HuH-7 (cell line): ENCODE data around the gene UBQLN1.
A peak's percentile ranks its signal among the peaks of the same experiment; 100 is the strongest.
"Not testable (repeated sequence)": the region's sequence is repeated elsewhere in the genome, so short reads cannot be mapped to it uniquely, and the experiment has no call there.

Source experiments
- DNase-seq: peaks from one replicate; pipeline ENCODE4 v3.0.0; 2011; ENCODE audit warnings: low spot score

The UBQLN1 gene

GRCh38 chr9:83630938-83631457, 76.8 kb downstream of the UBQLN1 start:
- DNase-seq: no peak

GRCh38 chr9:83629433-83630104, 78.2 kb downstream of the UBQLN1 start:
- DNase-seq: no peak

- no peak for DNase-seq
These were observed 79.2 kb downstream of the UBQLN1 start for GRCh38 chr9:83628540-83628939.

GRCh38 chr9:83625178-83625577, 82.6 kb downstream of the UBQLN1 start:
- no peak for DNase-seq

GRCh38 chr9:83623679-83624076, 84.1 kb downstream of the UBQLN1 start:
- no peak for DNase-seq

DNA sequence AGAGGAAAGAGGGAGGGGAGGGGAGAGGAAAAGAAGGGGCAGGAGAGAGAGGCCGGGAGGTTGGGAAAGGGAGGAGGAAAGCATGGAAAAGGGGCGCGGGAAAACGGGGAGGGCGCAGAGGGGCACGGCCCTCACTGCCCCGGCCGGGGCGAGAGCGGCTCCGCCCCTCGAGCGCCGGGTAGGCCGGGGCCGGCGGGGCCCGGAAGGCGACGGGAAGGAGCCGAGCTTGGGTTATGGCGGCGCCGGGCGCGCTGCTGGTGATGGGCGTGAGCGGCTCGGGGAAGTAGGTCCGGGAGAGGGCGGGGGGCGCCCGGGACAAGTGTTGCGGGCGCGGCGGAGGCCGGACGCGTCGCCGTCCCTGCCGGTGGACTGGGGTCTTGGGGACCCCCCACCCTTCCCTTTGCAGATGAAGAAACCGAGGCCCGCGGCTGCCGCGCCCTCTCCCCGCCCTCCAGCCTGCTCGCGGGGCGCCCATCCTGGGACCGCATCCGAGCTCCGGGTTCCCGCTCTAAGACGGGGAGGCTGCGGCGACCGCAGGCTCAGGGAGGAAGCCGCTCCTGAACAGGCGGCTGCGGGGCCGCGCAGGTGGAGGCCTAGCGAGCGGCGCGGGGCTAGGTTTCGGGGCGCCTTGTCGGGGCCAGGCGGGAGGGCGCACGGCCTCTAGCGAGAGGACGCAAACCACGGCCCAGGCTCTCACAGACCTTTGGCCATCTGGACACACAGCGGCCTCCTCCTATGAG, 84.6 kb downstream of the UBQLN1 start, which contains the start of gene IDNK:
Gene IDNK, plus strand, starts transcription at position 205 of the 740 bp plus-strand sequence. Its CDS starts 29 bp downstream, at position 234.
- peak; percentile 70 for DNase-seq

DNA sequence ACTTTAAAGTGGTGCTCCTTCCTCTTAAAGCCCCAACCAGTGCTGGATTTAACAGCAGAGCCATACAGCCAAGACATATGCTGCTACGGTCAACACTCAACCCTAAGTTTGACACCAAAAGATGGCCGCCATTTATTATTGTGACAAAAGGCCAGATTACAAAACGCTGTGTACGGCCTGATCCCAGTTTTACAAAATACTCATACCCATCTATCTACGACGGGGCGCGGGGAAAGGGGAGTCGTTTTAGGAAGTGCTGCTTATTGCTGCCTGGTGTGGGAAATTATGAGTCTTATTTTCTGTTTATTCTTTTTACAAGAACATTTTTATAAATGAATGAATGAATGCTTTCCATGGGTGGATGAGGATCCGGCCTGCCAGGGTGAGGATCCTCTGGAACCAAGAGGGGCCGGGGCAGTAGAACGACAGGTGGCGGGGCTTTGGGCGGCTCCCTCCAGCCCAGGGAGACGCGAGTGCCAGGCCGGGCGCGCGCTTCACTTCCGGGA, 85.3 kb downstream of the UBQLN1 start:
- DNase-seq: no peak

DNA sequence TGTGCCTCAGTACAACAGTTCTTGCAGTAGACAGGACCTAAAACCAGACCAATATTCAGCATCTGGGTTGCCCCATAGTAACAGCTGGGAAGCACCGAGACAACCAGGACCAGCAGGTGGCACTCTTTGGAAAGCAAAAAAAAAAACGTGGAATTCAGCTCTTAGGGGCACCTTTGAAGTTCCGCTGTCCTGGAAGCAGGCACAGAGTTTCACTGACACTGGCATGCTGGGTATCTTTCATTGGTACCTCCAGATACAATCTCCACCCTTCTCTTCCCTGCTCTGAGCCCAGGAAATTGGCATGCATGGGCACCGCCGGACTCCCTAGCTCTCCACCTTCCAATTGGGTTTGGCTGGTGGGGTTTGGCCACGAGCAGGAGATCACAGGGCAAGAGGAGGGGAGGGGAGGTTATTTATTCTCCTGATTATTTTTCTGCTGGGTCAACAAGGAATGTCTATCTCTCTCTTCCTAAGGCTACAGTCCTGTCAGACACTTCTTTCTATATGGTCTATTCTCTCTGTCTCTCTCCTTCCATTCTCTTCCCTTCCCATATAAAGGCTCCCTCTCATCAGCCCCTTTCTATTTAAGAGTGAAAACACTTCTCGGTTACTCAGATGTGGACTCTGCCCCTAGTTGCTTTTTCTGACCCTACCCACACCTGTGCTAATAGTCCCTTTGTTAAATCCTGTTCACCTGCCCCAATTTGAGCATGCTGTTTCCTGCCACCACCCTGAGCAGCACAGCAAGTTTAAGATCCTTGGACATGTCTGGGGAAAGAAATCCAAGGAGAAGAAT, 86.7 kb downstream of the UBQLN1 start:
- peak; percentile 62 for DNase-seq

DNA sequence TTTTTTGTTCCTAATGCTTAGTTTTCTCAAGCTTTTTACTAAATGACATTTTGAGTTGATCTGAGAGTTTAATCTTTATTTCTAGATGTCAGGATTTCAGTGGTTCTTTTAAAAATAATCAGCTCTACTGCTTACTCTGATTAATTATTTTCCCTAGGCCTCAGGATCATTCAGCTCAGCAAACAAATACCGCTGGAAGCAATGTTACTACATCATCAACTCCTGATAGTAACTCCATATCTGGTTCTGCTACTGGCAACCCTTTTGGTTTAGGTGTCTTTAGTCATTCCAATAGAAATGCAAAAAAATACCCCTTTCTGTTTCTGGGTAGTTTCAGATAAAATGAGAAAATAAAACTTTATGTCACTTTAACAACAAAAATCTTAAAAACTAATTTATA, 90.5 kb downstream of the UBQLN1 start:
- no peak for DNase-seq

- not testable (repeated sequence) for DNase-seq
These were observed 94.5 kb downstream of the UBQLN1 start for GRCh38 chr9:83613298-83613697.
